NCI-H2196 (cell line): Measurements from ENCODE around the gene SYMPK.
"Not testable (repeated sequence)": the region's sequence is repeated elsewhere in the genome, so short reads cannot be mapped to it uniquely, and the experiment has no call there.

Source experiments
- DNase-seq: peaks from one replicate; lab custom pipeline; 2025; ENCODE audit not compliant: unreplicated experiment; lab: John Stamatoyannopoulos, UW

SYMPK gene

DNA sequence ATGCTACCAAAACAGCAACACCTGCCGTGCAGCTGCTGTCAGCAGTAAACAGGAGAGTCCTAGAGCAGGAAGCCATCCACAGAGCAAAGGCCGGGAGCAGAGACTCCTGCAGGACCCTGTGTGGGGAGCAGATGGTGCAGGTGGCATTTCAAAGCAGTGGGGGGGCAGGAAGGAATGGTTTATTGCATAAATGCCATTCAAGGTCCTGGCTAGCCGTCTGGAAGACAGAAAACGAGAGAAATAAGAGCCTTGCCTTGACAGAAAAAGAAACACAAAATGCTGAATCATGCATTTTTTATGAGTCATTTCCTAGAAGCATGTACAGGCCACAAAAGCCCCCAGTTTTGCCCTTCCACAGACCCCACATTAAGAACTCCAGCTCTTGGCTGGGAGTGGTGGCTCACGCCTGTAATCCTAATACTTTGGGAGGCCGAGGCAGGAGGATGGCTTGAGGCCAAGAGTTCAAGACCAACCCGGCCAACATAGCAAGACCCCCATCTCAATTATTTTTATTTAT lies 53.2 kb downstream of the SYMPK start:
- DNase-seq, result peak; percentile 65

DNA sequence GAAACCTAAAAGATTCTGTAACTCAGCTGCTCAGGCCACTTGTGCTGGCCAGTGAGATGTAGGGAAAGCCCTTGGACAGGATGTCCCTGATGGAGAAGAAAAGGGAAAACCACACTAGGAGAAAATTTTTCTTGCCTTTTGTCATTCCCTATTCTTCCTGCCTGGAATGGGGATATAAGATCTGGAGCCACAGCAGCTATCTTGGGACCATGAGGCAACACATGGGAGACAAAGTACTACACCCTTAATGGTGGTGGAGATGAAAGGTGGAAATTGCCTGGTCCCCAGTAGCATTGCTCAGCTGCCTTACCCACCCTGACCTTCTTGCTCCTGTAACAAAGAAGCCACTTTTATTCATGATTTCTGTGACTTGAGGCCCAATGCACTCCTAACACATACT lies 57.2 kb downstream of the SYMPK start:
- DNase-seq, result no peak

DNA sequence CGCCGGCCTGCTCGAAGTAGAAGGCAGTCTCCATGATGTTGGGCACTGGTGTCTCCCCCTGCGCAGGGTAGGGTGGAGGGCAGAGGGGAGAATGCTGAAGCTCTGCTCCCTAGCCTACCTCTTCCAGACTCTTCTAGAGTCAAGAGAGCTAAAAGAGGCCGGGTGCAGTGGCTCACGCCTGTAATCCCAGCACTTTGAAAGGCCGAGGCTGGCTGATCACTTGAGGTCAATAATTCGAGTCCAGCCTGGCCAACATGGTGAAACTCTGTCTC lies 58.1 kb downstream of the SYMPK start:
- no peak for DNase-seq

DNA sequence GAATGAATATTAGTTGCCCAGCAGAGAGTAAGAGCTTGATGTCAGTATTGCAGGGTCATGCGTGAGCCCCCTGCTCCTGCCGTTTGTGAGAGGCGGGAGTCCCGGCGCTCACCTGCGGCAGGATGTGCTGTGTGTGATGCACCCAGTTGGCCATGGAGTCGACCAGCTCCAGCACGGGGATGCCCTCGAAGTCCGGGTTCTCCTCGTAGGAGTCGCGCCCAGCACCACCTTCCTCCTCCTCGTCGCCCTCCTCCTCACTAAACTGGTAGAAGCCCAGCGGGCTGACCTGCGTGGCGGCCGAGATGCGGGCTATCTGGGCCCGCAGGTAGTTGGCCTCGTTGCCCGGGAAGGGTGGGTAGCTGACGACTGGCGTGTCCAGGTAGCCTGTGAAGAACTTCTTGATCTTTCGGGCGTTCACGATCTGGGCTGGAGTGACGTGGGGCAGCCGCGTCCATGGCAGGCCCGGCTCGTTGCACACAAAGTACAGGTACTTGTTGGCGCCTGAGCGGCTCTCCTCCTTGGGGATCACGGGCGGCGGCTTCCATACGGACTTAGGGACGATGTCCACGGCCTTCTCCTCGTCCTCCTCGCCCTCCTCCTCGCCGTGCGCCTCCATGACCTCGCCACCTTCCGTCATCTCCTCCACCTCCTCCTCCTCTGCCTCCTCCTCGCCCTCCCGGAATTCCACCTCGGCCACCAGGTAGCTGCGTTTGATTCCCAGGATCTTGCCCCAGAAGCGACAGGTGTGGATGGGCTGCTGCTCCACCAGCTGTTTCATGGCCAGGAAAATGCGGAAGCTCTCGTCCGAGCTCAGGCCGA lies 58.6 kb downstream of the SYMPK start:
- no peak for DNase-seq

DNA sequence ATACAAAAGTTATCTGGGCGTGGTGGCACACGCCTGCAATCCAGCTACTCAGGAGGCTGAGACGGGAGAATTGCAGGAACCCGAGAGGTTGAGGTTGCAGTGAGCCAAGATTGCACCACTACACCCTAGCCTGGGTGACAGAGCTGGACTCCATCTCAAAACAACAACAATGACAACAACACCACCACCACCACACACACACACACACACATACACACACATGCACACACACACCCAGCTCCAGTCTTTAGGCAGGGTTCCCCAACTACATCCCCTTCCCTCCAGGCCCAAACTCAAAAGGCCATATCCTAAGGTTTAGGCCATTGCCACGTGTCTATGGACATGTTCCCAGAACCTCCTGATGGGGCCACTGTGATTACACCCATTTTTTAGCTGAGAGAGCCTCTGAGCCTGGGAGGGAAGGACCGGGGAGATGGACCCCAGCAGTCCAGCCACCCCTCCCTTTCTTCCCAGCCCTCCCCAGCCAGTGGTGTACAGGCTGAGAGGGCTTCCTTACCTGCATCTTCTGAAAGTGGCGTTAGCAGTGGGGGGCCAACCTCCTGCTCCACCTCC lies 61.3 kb downstream of the SYMPK start:
- DNase-seq, result no peak

DNA sequence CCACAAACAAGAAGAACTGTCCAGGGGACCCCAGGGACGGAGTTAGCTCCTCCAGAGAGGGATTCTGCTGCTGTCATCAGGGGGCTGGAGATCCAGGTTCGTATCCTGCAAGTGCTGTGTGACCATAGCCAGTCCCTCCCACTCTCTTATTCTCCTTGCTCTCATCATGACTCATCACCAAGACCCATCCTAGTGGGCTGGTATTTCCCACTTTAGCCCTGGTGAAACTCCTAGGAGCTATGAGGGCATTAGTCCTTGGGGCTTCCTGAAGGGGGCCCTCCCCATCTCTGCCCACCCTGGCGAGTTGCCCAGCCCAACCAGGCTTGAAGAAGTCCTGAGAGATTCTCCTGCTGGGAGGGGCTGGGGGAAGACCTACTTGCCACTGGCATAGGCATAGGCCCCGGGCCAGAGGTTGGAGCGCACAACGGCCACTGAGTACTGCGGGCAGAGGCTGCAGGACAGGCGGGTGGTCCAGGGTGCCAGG lies 62.8 kb downstream of the SYMPK start:
- no peak for DNase-seq

DNA sequence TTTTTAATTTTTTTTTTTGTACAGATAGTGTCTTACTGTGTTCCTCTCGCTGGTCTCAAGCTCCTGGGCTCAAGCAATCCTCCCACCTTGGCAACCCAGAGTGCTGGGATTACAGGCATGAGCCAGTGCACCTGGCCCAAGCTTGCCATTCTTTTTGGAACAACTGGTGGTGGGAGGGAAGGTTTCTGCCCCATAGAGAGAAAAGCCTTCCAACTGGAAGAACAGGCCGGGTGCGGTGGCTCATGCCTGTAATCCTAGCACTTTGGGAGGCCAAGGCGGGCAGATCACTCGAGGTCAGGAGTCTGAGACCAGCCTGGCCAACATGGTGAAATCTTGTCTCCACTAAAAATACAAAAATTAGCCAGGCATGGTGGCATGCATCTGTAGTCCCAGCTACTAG lies 63.4 kb downstream of the SYMPK start:
- DNase-seq, result not testable (repeated sequence)

DNA sequence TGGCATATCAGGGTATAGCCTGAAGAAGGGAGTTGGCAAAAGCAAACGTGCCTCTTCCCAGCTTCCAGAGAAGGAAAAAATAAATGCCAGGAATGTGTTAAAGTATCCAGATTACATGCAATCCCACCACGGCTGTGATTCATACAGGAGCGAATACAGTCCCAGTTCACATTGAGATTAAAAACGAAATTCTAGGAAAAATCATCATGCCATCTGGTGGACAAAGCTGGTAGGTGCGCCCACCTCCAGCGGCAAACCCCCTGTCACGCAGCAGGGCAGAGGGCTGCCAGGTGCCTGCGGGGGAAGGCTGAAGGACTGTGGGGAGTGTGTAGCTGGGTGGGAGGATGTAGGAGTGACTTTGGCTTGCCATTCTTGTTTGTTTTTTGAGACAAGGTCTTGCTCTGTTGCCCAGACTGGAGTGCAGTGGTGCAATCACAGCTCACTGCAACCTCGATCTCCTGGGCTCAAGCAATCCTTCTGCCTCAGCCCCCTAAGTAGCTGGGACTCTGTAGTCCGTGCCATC lies 63.9 kb downstream of the SYMPK start:
- peak; percentile 64 for DNase-seq

DNA sequence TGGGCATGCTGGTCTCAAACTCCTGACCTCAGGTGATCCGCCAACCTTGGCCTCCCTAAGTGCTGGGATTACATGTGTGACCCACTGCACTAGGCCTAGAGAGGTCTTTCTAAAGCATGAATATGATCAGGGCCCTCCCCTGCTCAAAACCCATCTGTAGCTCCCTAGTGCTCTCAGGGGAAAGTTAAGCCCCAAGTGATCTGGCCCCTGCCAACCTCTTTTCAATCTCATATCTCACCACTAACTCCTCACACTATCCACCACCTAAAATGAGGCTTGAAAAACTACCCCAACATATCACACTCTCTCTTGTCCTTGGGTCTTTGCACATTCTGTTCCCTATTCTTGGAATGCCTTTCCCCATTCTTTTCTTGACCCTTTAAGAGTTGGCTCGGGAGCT lies 68.3 kb downstream of the SYMPK start:
- no peak for DNase-seq

DNA sequence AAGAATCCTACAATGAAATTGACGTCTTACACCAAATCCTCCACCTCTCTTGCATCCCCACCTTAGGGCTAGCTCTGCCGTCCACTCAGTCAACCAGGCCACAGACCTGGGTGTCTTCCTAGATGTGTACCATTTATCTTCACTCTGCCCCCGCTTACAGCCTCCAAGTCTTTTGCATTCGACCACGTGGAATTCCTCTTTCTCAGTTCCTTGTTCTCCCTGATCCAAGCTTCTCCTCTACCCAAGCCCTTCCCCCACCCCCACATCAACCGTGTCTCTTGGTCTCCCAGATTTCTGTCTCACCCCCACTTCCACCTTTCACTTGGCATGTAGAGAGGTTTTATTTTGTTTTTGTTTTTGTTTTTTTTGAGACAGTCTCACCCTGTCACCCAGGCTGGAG lies 69.1 kb downstream of the SYMPK start:
- no peak for DNase-seq

DNA sequence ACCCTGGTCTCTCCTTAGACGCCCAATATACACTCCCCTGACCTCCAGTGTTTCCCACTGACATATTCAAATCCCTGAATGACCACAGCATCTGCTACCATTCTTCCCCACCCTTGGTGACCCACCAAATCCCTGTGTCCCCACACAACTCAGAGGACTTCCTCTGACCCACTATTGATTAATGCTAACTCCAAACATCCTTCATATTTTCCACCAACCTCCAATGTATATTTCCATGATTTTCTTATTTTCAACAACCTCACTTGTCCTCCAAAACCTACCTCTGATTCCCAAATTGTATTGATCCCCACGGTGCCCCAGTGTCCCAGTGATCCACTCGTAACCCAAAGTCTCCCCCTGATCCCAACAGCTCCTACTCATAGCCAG lies 69.8 kb downstream of the SYMPK start:
- no peak for DNase-seq

DNA sequence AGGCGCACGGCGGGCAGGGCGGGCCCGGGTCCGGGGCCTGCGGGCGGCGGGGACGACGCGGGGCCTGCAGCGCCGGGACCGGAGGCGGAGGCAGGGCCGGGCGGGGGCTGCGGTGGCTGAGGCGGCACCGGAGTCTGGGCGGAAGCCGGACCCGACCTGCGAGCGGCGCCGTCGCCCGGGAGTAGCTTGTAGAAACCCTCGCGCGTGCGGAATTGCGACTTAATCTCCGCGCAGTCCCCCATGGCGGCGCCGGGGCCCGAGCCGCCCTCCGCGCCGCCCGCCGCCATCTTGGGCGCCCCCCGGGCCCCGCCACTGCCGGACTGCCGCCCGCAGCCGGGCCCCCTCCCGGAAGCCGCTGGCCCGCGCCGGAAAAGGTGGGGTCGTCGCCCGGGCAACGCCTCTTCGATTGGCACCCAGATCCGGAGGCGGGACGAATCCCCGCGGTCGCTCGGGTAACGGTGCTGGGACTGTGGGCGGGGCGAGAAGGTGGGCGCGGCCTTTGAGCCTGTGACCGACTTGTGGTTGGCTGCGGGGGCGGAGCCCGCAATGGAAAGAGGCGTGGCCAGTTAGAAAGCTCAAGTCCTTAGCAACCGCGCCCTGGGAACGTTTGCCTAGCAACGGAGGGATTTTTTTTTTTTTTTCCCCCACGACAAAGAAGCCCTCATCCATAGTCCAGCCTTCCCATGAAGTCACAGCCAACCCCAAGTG lies 70.3 kb downstream of the SYMPK start, which contains the start of gene DMWD:
Gene DMWD (minus strand): TSS at position 376 of the 708 bp plus-strand sequence. CDS start 89 bp downstream, at position 287.
- DNase-seq, result peak; percentile 99

DNA sequence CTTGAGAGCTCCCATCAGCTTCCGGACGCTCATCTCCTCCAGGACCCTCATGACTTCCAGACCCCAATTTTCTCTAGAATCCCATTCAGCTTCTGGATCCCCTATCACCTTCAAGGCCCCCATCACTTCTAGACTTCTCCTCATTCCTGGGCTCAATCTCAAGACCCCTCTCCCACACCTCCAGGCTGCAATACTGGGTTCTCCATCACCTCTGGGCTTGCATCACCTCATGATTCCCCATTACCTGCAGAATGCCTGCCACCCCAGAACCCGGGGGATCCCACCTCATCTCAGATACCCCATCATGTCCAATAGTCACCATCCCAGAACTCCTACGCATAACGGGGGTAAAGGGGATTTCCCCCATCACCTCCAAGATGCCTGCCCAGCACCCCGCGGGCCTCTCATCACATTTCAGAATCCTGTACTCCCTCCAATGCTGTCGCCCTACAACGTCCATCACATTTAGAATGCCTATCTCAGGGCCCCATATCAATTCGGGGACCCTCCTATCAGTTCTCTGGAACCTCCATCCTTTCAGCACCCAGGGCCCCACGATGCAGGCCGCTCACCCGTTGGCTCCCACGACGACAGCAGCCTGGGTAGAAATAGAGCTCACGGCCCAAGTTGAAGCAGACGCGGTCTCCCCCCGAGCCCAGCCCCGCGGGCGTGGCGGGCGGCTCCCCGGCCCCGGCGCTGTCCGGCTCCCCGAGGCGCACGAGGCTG lies 71.0 kb downstream of the SYMPK start:
- no peak for DNase-seq

DNA sequence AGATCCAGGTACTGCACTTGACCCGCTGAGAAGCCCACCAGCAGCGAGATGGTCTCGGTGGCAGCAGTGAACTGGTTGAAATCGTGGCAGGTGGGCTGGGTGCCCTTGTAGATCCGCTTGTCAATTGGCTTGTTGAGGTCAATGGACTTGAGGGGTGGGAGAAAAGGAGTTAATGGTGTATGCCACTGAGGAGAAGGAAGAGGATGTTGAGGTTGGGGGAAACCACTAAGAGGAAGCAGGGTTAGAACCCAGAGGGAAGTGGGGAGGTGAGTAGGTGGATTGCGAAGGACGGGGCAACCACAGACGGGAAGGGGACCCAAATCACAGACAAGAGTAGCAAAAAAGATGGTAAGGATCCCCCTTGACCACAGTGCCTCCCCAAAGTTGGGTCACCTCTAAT lies 72.0 kb downstream of the SYMPK start:
- DNase-seq, result no peak

DNA sequence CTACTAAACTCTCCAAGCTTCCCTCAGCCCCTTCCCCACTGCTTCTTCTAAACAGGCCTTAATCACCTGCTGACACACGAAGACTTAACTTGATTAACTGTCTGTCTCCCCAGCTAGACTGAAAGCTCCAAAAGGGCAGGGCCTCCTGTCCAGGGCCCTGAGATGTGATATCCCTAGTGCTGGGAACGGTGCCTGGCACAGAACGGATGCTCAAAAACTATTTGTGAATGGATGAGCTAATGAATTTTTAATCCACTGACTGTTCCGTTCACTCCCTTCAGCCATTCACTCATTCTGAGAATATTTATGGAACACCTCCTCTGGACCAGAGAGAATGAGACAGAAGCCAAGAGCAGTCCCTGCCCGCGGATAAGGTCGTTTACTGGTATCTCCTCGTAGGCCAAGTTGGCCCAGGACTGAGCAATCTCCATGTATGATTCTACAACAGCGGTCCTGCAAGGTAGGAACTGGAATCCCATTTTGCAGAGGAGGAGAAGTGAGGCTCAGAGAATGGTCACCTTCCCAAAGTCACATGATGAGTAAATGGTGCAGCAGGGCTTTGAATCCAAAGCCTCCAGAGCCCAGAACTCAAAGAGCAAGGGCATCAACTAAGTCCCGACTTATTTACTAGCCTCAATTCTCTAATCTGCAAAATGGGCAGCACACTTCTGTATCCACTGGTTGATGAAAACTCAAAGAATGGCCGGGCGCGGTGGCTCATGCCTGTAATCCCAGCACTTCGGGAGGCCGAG lies 73.7 kb downstream of the SYMPK start:
- no peak for DNase-seq

DNA sequence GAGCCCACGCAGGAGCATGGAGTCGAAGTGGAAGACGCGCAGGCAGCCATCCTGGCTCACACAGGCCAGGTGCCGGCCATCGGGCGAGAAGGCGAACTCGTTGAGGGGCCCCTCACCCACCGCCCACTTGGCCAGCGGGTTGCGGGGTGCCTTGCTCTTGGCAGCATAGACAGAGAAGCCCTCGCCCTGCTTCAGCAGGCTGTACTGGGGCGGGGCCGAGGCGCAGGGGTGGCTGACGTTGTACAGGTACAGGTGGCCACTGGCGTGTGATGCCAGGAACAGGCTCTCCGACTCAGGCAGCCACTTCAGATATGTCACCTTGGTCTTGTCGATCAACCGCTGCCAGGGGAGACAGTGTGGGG lies 76.4 kb downstream of the SYMPK start:
- DNase-seq, result no peak

DNA sequence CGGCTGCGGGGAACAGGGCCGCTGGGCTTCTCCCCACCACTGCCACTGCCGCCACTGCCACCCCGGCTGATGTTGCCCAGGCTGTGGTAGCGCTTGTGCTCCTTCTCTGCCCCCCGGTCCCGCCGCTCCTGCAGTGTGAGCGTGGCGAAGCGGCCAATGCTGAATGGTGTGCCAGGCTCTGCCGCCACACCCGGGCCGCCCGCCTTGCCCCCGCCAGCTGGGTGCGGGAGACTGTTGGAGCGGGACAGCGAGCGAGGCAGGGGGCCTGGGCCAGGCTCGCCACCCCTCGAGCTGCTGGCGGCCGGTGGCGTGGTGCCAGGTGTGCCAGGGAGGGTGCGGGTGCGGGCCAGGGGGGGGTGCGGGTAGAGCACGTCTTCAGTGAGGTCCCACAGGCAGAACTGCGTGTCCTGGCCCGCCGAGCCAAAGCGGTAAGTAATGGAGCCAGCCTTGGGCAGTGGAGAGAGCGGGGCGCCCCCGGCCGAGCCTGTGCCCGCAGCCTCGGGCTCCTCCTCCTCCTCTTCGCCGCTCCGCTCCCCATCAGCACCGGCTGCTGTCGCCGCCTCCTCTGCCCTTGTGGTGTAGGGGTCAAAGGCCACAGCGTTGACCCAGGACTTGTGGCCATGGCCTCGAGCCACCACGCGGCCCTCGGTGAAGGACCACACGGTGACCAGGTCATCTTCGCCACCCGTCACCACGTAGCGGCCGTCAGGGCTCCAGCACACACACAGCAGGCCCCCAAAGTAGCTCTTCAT lies 77.0 kb downstream of the SYMPK start:
- DNase-seq, result no peak

DNA sequence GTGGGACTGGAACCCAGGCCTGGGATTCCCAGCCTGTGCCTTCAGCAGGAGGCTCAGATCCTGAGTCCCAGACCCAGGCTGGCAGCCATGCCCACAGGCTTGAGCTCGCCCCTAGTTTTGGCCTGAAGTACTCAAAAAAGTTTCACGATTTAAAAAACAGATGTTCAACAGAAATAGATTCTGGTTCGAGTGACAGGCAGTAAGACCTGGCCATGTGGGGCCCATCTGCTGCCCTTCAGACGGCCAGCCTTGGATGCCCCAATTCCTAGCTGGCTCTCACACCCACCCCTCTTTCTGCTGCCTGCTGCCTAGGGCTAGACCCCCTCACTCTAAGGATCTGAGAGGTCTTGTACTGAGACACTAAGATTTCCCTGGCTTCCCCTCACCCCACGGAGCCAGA lies 77.8 kb downstream of the SYMPK start:
- no peak for DNase-seq

DNA sequence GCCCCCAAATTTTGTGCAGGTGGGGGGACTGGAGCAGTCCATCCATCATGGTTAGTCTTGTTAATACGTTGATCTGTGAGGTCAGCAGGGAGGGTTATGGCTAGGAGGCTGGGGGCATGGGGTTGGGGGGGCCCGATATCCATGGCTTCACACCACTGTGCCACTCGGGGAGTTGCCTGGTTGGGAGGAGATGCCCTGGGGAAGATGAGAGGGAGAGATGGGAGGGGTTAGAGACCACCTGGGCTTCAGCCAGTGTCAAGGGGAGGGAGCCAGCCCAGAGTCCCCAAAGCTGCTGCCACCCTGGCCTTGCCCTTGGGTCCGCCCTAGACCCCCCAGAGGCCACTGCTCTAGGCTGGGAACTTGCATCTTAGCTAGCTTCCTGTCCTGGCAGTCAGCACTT lies 78.9 kb downstream of the SYMPK start:
- no peak for DNase-seq
